GM21576 (cell line): ENCODE data around the gene RTN4RL1.
"Not testable (repeated sequence)": the region's sequence is repeated elsewhere in the genome, so short reads cannot be mapped to it uniquely, and the experiment has no call there.

Source experiments
- ATAC-seq: cut with Tn5 transposase; IDR thresholded peaks from one replicate; pipeline ENCODE4 v1.9.1; 2021; ENCODE audit warnings: mild to moderate bottlenecking, moderate library complexity; ENCODE audit not compliant: unreplicated experiment

Gene RTN4RL1

GRCh38 chr17:2027528-2028233 is 2.5 kb upstream of the RTN4RL1 start:
- ATAC-seq, result no peak

GRCh38 chr17:2025622-2026309 is 632 bp upstream of the RTN4RL1 start:
- ATAC-seq, result no peak

GRCh38 chr17:2024572-2025219 is 438 bp downstream of the RTN4RL1 start:
- no peak for ATAC-seq

- no peak for ATAC-seq
Observed at GRCh38 chr17:2023692-2024571, 1.2 kb downstream of the RTN4RL1 start.

GRCh38 chr17:2023256-2023655 is 1.9 kb downstream of the RTN4RL1 start:
- ATAC-seq, result no peak

- ATAC-seq, result no peak
Observed at GRCh38 chr17:2022647-2023240, 2.4 kb downstream of the RTN4RL1 start.

GRCh38 chr17:2020721-2021120 is 4.4 kb downstream of the RTN4RL1 start:
- no peak for ATAC-seq

GRCh38 chr17:2019723-2020122 is 5.4 kb downstream of the RTN4RL1 start:
- no peak for ATAC-seq

- no peak for ATAC-seq
Observed at GRCh38 chr17:2018716-2019510, 6.2 kb downstream of the RTN4RL1 start.

GRCh38 chr17:2017274-2017941 is 7.7 kb downstream of the RTN4RL1 start:
- ATAC-seq, result no peak

GRCh38 chr17:2016494-2016893 is 8.6 kb downstream of the RTN4RL1 start:
- no peak for ATAC-seq

GRCh38 chr17:2015314-2015713 is 9.8 kb downstream of the RTN4RL1 start:
- ATAC-seq, result no peak

GRCh38 chr17:2013994-2014317 is 11.2 kb downstream of the RTN4RL1 start:
- ATAC-seq, result no peak

GRCh38 chr17:2013220-2013993 is 11.7 kb downstream of the RTN4RL1 start:
- ATAC-seq, result not testable (repeated sequence)

- ATAC-seq, result no peak
Observed at GRCh38 chr17:2012499-2012898, 12.6 kb downstream of the RTN4RL1 start.

GRCh38 chr17:2011411-2012371 is 13.4 kb downstream of the RTN4RL1 start:
- ATAC-seq, result no peak

GRCh38 chr17:2009737-2010136 is 15.4 kb downstream of the RTN4RL1 start:
- ATAC-seq, result no peak
